ENCODE results near the gene GRHL3.
"Not testable (repeated sequence)": the region's sequence is repeated elsewhere in the genome, so short reads cannot be mapped to it uniquely, and the experiment has no call there.

GRHL3 gene

GRCh38 chr1:24319312-24319863, at the start of gene GRHL3:
TSS of gene GRHL3 (plus strand) at chr1:24319357. CDS start at chr1:24319552, 195 bp downstream.
- no peak for DNase-seq (ENCODE audit: low spot score)

DNA sequence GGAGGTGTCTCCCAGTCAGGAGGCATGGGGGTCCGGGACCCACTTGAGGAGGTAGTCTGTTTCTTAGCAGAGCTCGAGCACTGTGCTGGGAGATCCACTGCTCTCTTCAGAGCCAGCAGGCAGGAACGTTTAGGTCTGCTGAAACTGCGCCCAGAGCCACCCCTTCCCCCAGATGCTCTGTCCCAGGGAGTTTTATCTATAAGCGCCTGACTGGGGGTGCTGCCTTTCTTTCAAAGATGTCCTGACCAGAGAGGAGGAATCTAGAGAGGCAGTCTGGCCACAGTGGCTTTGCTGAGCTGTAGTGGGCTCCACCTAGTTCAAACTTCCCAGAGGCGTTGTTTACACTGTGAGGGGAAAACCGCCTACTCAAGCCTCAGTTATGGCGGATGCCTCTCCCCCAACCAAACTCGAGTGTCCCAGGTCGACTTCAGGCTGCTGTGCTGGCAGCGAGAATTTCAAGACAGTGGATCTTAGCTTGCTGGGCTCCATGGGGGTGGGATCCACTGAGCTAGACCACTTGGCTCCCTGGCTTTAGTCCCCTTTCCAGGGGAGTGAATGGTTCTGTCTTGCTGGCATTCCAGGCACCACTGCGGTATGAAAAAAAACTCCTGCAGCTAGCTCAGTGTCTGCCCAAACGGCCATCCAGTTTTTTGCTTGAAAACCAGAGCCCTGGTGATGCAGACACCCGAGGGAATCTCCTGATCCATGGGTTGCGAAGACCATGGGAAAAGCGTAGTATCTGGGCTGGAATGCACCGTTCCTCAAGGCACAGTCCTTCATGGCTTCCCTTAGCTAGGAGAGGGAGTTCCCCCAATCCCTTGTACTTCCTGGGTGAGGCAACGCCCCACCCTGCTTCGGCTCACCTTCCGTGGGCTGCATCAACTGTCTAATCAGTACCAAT, 44.7 kb upstream of the GRHL3 start:
- not testable (repeated sequence) for DNase-seq (ENCODE audit: low spot score)

DNA sequence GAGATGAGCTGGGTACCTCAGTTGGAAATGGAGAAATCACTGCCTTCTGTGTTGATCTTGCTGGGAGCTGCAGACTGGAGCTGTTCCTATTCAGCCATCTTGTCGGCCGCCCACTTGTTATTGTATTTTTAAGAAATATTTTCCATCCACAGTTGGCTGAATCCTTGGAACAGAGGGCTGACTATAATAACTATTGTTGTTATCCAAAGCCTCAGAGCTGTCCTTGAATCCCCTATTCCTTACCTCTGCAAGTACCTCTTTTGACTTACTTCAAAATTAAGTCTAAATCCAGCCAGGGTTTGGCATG, 44.1 kb upstream of the GRHL3 start:
- no peak for DNase-seq (ENCODE audit: low spot score)

DNA sequence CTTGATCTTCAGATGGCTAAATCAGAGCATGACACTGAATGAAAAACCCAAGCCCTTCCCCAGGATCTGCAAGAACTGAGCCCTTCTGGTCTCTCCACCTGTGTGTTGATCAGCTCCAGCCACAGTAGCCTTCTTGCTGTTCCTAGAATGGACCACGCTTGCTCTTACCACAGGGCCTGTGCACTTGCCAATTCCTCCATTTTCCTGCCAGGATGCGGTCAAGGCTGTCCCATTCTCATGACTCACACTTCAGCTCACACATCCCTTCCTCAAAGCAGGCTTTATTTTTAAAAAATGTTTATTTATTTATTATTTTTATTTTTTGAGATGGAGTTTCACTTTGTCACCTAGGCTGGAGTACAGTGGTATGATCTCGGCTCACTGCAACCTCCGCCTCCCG, 43.6 kb upstream of the GRHL3 start:
- DNase-seq (ENCODE audit: low spot score): no peak

GRCh38 chr1:24276791-24277190, 42.4 kb upstream of the GRHL3 start:
- no peak for DNase-seq (ENCODE audit: low spot score)

DNA sequence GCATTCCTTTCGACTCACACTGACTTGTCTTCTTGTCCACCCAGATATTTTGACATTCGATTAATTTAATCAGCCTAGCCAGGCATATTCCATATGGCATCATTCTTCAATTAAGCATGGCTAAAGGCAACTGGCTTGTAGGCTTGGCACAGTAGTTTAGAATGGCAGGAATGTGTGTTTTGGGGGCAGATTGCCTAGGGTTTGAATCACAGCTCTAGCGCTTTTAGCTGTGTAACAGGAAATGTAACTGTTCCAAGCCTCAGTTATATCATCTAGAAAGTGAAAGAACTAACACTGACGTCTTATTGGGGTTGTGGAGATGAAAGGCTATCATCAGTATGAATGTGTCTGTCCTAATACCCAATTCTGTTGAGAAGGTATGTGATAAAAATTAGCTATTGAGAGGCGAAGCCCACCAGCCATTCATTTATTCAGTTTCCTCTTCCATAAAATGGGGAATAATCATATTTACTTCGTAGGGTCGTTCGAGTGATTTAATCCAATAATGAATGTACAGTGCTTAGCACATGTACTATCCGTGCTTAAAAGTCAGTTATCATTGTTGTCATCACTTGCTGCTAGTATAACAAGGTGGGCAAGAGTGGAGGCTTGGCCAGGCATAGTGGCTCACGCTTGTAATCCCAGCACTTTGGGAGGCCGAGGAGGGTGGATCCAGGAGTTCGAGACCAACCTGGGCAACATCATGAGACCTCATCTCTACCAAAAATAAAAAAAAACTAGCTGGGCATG, 41.6 kb upstream of the GRHL3 start:
- DNase-seq (ENCODE audit: low spot score): no peak

GRCh38 chr1:24278726-24279125, 40.4 kb upstream of the GRHL3 start:
- DNase-seq (ENCODE audit: low spot score): no peak

- DNase-seq (ENCODE audit: low spot score): no peak
Observed at GRCh38 chr1:24279590-24280232, 39.4 kb upstream of the GRHL3 start.

DNA sequence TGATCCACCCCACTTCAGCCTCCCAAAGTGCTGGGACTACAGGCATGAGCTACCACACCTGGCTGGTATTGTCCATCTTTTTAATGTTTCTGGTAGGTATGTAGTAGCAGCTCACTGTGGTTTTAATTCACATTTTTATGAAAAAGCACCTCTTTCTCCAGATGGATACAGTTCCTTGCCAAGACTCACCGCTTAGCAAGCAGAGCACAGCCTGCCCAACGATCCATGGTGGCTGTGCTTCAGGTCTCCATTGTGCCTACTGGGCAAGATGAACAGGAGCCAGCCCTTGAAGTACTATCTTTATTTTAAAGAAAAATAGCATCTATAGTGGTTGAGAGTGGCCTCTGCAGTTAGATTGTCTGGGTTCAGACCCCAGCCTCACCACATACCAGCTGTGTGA, 37.6 kb upstream of the GRHL3 start:
- DNase-seq (ENCODE audit: low spot score): no peak

GRCh38 chr1:24282491-24282890, 36.7 kb upstream of the GRHL3 start:
- no peak for DNase-seq (ENCODE audit: low spot score)

DNA sequence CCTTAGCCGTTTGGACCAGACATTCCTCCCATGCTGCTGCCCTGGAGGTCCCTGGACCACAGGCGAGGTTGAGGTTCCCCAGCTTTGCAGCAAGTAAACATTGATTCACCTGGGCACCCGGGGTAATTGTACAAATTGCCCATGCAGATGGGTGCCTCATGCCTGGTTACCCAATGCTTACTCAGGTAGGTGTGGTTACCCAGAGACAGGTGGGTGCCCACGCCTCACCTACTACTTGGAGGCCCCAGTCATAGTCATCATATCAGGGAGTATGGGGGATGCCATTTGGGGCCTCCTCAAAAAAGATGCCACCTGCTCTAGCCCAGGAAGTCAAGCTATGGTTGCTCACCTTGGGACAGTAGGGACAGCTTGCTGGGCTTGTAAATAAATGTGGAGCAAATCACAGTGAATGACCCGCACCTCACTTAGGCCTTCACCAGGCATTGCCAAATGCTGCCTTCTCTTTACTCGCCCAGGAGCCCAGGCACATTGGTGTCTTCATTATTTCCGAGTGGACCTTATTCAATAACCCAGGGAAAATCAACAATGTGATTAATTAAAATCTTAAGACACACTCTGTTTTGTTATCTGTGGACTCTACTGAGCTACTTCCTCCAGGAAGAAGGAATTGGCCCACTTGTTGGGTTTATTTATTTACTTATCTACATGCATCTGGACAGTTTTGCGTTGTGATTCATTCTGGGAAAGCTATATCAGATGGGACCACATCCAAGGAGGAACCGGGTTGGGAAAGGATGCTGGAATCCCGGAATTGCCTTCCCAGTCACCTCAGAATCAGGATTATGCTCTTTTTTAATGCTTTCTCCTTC, 35.6 kb upstream of the GRHL3 start:
- no peak for DNase-seq (ENCODE audit: low spot score)

DNA sequence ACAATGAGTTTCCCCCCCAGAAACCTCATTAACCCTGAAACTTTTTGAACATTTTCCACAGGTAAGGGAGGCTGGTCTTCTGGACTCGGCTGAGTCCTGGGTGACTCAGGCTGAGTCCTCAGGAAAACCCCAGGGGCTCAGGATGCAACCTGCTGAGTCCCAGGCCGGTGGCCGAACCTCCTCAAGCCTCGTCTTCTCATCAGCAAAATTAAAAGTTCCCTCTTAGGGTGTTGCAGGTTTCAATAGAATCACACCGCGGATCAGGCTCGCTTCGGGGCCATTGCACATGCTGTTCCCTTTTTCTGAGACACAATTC, 35.0 kb upstream of the GRHL3 start:
- no peak for DNase-seq (ENCODE audit: low spot score)

- DNase-seq (ENCODE audit: low spot score): no peak
Observed at GRCh38 chr1:24285231-24285630, 33.9 kb upstream of the GRHL3 start.

DNA sequence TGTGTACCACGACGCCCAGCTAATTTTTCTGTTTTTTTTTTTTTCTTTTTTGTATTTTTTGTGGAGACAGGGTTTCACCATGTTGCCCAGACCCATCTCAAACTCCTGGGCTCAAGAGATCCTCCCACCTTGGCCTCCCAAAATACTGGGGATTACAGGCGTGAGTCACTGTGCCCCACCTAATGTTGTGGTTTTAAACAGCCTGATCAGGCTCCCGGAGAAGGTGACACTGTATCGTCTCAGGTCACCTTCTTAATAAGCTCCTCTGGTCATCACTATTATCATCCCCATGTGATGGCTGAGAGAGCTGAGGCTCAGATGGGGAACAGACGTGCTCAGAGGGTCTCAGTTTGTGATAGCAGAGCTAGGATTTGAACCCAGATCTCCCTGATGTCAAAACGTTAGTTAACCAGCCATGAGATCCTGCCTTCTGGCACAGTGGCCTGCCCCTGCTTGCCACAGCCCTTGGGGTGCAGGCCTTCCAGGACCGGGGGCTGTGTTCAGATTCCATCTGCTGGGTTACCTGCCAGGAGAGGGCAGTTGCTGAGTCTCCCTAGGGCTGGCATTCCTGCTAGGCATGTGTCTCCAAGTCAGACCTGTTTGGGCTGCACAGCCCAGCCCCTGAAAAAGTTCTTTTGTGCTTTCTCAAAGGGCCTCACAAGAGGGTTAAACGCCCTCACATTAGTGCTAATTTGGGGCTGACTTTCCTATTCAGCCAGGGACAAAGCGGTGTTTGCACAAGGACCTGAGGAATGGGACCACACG, 32.7 kb upstream of the GRHL3 start:
- no peak for DNase-seq (ENCODE audit: low spot score)

DNA sequence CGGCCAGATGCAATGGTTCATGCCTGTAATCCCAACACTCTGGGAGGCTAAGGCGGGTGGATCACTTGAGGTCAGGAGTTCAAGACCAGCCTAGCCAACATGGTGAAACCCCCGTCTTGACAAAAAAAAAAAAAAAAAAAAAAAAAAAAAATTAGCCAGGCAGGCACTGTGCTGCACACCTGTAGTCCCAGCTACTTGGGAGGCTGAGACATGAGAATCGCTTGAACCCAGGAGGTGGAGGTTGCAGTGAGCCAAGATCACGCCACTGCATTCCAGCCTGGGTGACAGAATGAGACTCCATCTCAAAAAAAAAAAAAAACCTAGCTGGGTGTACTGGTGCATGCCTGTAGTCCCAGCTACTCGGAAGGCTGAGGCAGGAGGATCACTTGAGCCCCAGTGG, 31.4 kb upstream of the GRHL3 start:
- not testable (repeated sequence) for DNase-seq (ENCODE audit: low spot score)

DNA sequence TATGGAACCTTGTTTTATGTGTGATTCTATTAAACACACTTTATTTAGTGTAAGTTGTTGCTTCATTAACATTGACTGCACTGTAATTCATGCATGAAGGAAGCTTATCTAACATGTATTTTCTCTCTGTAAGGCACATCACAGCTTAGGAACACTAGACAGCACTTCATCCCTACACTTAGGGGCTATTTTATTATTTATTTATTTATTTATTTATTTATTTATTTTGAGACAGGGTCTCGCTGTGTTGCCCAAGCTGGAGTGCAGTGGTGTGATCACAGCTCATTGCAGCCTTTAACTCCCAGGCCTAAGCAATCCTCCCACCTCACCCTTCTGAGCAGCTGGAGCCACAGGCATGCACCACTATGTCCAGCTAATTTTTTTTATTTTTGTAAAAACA, 30.7 kb upstream of the GRHL3 start:
- no peak for DNase-seq (ENCODE audit: low spot score)

- peak; percentile 88 for DNase-seq (ENCODE audit: low spot score)
Observed at GRCh38 chr1:24289937-24290595, 29.1 kb upstream of the GRHL3 start.

DNA sequence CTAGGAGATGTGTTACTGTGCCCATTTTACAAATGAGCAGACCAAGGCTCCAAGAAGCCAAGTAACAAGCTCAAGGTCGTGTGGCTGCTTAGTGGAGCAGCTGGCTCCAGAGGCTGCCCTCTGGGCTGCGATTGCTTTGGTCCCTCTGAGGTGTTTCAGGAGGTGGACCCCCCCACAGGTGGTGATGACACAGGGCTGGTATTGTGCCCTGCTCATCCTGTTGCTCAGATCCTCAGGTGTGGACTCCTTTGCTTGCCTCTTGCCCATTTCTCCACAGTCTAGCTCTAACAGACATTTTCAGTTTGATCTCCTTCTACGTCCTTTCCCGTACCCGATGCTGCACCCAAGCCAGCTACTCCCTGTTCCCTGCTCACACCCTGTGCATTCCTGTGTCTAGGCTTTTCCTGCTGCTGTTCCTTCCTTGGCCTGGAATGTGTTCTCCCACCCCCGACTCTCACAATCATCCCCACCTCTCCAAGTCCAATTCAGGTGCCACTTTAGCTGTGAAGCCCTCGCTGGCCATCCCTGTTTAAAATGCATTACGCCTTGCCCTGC, 28.1 kb upstream of the GRHL3 start:
- DNase-seq (ENCODE audit: low spot score): no peak

GRCh38 chr1:24292103-24292502, 27.1 kb upstream of the GRHL3 start:
- no peak for DNase-seq (ENCODE audit: low spot score)

DNA sequence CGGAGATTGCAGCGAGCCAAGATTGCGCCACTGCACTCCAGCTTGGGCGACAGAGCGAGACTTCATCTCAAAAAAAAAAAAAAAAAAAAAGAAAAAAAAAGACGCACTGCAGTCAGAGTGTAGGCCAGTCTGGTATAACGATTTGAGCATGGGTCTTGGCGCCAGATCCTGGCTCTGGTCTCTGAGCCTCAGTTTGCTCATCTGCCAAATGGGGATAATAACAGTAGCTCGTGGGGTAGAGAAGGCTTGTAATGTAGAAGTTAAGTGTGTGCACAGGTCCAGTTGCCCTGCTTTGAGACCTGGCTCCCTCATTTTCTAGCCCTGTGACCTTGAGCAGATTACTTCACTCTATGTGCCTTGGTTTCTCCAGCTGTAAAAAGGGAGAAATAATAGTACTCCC, 26.3 kb upstream of the GRHL3 start:
- no peak for DNase-seq (ENCODE audit: low spot score)

All from D341Med (cell line).